H1 (cell line): ENCODE data around the gene ZNF468. TPM values are rescaled to one million over a fixed set of nuclear protein-coding genes. Genes with fewer than 3 reads are reported as not detected.
A peak's percentile ranks its signal among the peaks of the same experiment; 100 is the strongest.

Source experiments
- CTCF ChIA-PET: fragments of 300-600 bp; sonication (Branson Sonifier 250); formaldehyde crosslinking; loops from one replicate; lab custom pipeline; 2021; ENCODE audit not compliant: partially characterized antibody; lab: Charles Lee
- POLR2A ChIA-PET: fragments of 300-600 bp; sonication (Branson Sonifier 250); formaldehyde crosslinking; loops from one replicate; lab custom pipeline; 2021; ENCODE audit warnings: inconsistent platforms; ENCODE audit not compliant: partially characterized antibody; lab: Charles Lee
- DNase-seq, 2 experiments: peaks; one replicate each; pipeline versions ENCODE4 v3.0.0 to v3.0.0-alpha.2; 2010 to 2022; ENCODE audit warnings: low spot score in 2 of 2, low read depth in 1 of 2, mixed read lengths in 1 of 2
- FAIRE-seq: peaks from 2 replicates; lab custom pipeline; 2011; peaks lifted over from hg19 to GRCh38; lab: Jason Lieb, UNC
- H2AFZ ChIP-seq: 2 replicates; pipeline ENCODE4 v1.8.1; 2012; ENCODE audit warnings: low read length, inconsistent platforms
- H2AK5ac ChIP-seq: 2 replicates; pipeline ENCODE4 v1.6.1; 2013; ENCODE audit warnings: low read depth, low read length
- H2BK120ac ChIP-seq: replicated peaks from 2 replicates; pipeline ENCODE3; 2013; ENCODE audit warnings: low read depth, low read length, inconsistent platforms
- H2BK12ac ChIP-seq: 2 replicates; pipeline ENCODE4 v1.6.1; 2013; ENCODE audit warnings: low read depth, low read length
- H2BK15ac ChIP-seq: 2 replicates; pipeline ENCODE4 v1.6.1; 2013; ENCODE audit warnings: low read length
- H2BK20ac ChIP-seq: 2 replicates; pipeline ENCODE4 v1.6.1; 2013; ENCODE audit warnings: low read length
- H2BK5ac ChIP-seq: 2 replicates; pipeline ENCODE4 v1.6.1; 2013; ENCODE audit warnings: low read depth, low read length
- H3K14ac ChIP-seq: 2 replicates; pipeline ENCODE4 v1.6.1; 2013; ENCODE audit warnings: inconsistent platforms; ENCODE audit not compliant: insufficient read length
- H3K18ac ChIP-seq: 2 replicates; pipeline ENCODE4 v1.6.1; 2013; ENCODE audit warnings: low read length; ENCODE audit errors: extremely low read depth
- H3K23ac ChIP-seq: 2 replicates; pipeline ENCODE4 v1.6.1; 2013; ENCODE audit warnings: inconsistent platforms; ENCODE audit not compliant: insufficient read length
- H3K23me2 ChIP-seq: 2 replicates; pipeline ENCODE4 v1.6.1; 2013; ENCODE audit warnings: low read depth, low read length
- H3K27ac ChIP-seq: 2 replicates; pipeline ENCODE4 v1.6.1; 2011; ENCODE audit warnings: low read depth, low read length, inconsistent platforms
- H3K27me3 ChIP-seq, 4 experiments: replicated peaks in 1 of 4; 1 replicate in 1 of 4; 2 replicates in 3 of 4; pipeline versions ENCODE4 v1.6.1 to v1.8.1; 2011 to 2013; ENCODE audit warnings: low read length in 3 of 4, mild to moderate bottlenecking in 3 of 4, inconsistent platforms in 2 of 4, mixed read lengths in 2 of 4, moderate library complexity in 1 of 4; ENCODE audit not compliant: control insufficient read depth in 3 of 4, insufficient read depth in 3 of 4; ENCODE audit errors: extremely low read depth in 1 of 4
- H3K36me3 ChIP-seq, 4 experiments: 2 replicates each; pipeline versions ENCODE4 v1.6.1 to v1.8.1; 2011 to 2013; ENCODE audit warnings: mild to moderate bottlenecking in 4 of 4, low read length in 3 of 4, moderate library complexity in 2 of 4, control low read depth in 1 of 4, inconsistent platforms in 1 of 4; ENCODE audit not compliant: insufficient read depth in 4 of 4, control insufficient read depth in 2 of 4
- H3K4ac ChIP-seq: replicated peaks from 2 replicates; pipeline ENCODE3; 2013; ENCODE audit warnings: low read length, low read depth, mixed read lengths, inconsistent platforms; ENCODE audit not compliant: insufficient read length
- H3K4me1 ChIP-seq, 4 experiments: replicated peaks in 1 of 4; 1 replicate in 1 of 4; 2 replicates in 3 of 4; pipeline versions ENCODE4 v1.6.1 to v1.8.1; 2011 to 2013; ENCODE audit warnings: low read length in 3 of 4, inconsistent platforms in 2 of 4, mixed read lengths in 1 of 4; ENCODE audit not compliant: insufficient read depth in 4 of 4, control insufficient read depth in 3 of 4
- H3K4me2 ChIP-seq, 2 experiments: 2 replicates each; pipeline versions ENCODE4 v1.6.1 to v1.8.1; 2011 to 2013; ENCODE audit warnings: low read depth in 2 of 2, low read length in 2 of 2, control low read depth in 1 of 2, inconsistent platforms in 1 of 2, mild to moderate bottlenecking in 1 of 2; ENCODE audit not compliant: insufficient read depth in 1 of 2
- H3K4me3 ChIP-seq, 4 experiments: fragments of 200-600, 300-600 bp in 1 of 4; sonication (generic), shearing (Covaris generic), sonication (Bioruptor Twin) in 1 of 4; 2 replicates each; pipeline versions ENCODE4 v1.5.1 to v1.8.1; 2011 to 2016; ENCODE audit warnings: low read length in 4 of 4, low read depth in 3 of 4, control low read depth in 2 of 4, inconsistent platforms in 2 of 4, mild to moderate bottlenecking in 2 of 4, mixed read lengths in 1 of 4, moderate library complexity in 1 of 4; ENCODE audit not compliant: insufficient read depth in 2 of 4; ENCODE audit errors: extremely low read depth in 1 of 4
- H3K56ac ChIP-seq: replicated peaks from 2 replicates; pipeline ENCODE3; 2013; ENCODE audit warnings: low read depth, mild to moderate bottlenecking, mixed read lengths, low read length, inconsistent platforms; ENCODE audit not compliant: insufficient read length
- H3K79me1 ChIP-seq: 2 replicates; pipeline ENCODE4 v1.6.1; 2013; ENCODE audit warnings: low read depth, low read length, control low read depth
- H3K79me2 ChIP-seq, 2 experiments: 2 replicates each; pipeline versions ENCODE4 v1.6.1 to v1.8.1; 2012 to 2013; ENCODE audit warnings: low read length in 2 of 2, mild to moderate bottlenecking in 2 of 2, inconsistent platforms in 1 of 2; ENCODE audit not compliant: insufficient read depth in 2 of 2, control insufficient read depth in 1 of 2
- H3K9ac ChIP-seq, 4 experiments: replicated peaks in 1 of 4; 1 replicate in 1 of 4; 2 replicates in 3 of 4; pipeline versions ENCODE4 v1.6.1 to v1.8.1; 2011 to 2013; ENCODE audit warnings: low read depth in 3 of 4, low read length in 3 of 4, control low read depth in 2 of 4, mild to moderate bottlenecking in 2 of 4, moderate library complexity in 2 of 4, inconsistent platforms in 1 of 4; ENCODE audit errors: extremely low read depth in 1 of 4
- H3K9me3 ChIP-seq, 2 experiments: 2 replicates each; pipeline versions ENCODE4 v1.6.1 to v1.8.1; 2012 to 2013; ENCODE audit warnings: mild to moderate bottlenecking in 2 of 2, moderate library complexity in 2 of 2, control low read depth in 1 of 2, inconsistent platforms in 1 of 2, low read depth in 1 of 2, low read length in 1 of 2, mixed read lengths in 1 of 2; ENCODE audit not compliant: insufficient read depth in 2 of 2
- H4K20me1 ChIP-seq, 2 experiments: replicated peaks in 1 of 2; 2 replicates each; pipeline versions ENCODE3 to v1.8.1; 2011 to 2013; ENCODE audit warnings: inconsistent platforms in 2 of 2, low read length in 2 of 2, mild to moderate bottlenecking in 1 of 2; ENCODE audit not compliant: insufficient read depth in 2 of 2, control insufficient read depth in 1 of 2
- H4K5ac ChIP-seq: 2 replicates; pipeline ENCODE4 v1.6.1; 2013; ENCODE audit warnings: low read length, low read depth, mixed read lengths, inconsistent platforms; ENCODE audit not compliant: insufficient read length
- H4K8ac ChIP-seq: 2 replicates; pipeline ENCODE4 v1.8.0; 2013; ENCODE audit warnings: mild to moderate bottlenecking, moderate library complexity, low read length, inconsistent platforms; ENCODE audit not compliant: insufficient read depth; ENCODE audit errors: extremely low read depth
- H4K91ac ChIP-seq: replicated peaks from 2 replicates; pipeline ENCODE3; 2013; ENCODE audit warnings: low read length, mixed read lengths, inconsistent platforms; ENCODE audit not compliant: insufficient read length
- PHF8 ChIP-seq: fragments of 200-600 bp; sonication (generic); conservative IDR thresholded peaks from 2 replicates; pipeline ENCODE4 v1.7.1; 2012; ENCODE audit warnings: low read depth, mild to moderate bottlenecking, inconsistent platforms, low read length, moderate library complexity
- SIN3A ChIP-seq, 2 experiments: IDR thresholded peaks in 1 of 2; conservative IDR thresholded peaks in 1 of 2; 2 replicates each; pipeline ENCODE4 v1.6.1; 2011 to 2012; ENCODE audit warnings: low read length in 2 of 2, improper control_type of control experiment in 1 of 2, low read depth in 1 of 2, mild to moderate bottlenecking in 1 of 2
- ZNF274 ChIP-seq: IDR thresholded peaks from 2 replicates; pipeline ENCODE4 v1.7.0; 2012; ENCODE audit warnings: low read length, borderline replicate concordance; ENCODE audit errors: extremely low read depth
- WGBS, 2 experiments: shearing (Covaris generic) in 1 of 2; methylation state at CpG; one replicate each; pipeline versions ENCODE4 v1.1.6 to v1.1.7; 2013 to 2015; ENCODE audit warnings: low lambda C conversion rate in 2 of 2, mixed read lengths in 2 of 2, inconsistent platforms in 1 of 2, low coverage in 1 of 2, missing lambda C conversion rate in 1 of 2; ENCODE audit not compliant: insufficient replicate concordance in 2 of 2, insufficient coverage in 1 of 2, insufficient read length in 1 of 2; ENCODE audit errors: extremely low coverage in 1 of 2, missing lambda C conversion rate in 1 of 2; 5-methylcytosine and 5-hydroxymethylcytosine counted together
- polyA plus RNA-seq, 7 experiments: library from polyadenylated mRNA; depleted of rRNA in 3 of 7; stranded (reverse) in 5 of 7; unstranded in 2 of 7; fragments of >200 nt in 5 of 7; fragments of 200-250 nt in 2 of 7; gene quantifications; 1 replicate in 5 of 7; 2 replicates in 1 of 7; 4 replicates in 1 of 7; pipeline versions ENCODE4 v1.2.1 to v1.2.3, GENCODE V29; 2011 to 2013; ENCODE audit warnings: missing spikeins in 2 of 7, mixed read lengths in 2 of 7
- total RNA-seq: library from RNA; stranded (reverse); fragmentation: NEBNext Ultra II Directional; extraction: Animal tissue kit (Norgen Biotek cat#: 25700); gene quantifications from 2 replicates; pipeline ENCODE4 v1.2.1, GENCODE V29; 2021

Gene ZNF468
- total and polyA plus RNA-seq, 2 of the 8 experiments (the other 6 are each of a cell fraction or from before 2014, with no cell fraction given) = 13.5 to 26.1 TPM

DNA sequence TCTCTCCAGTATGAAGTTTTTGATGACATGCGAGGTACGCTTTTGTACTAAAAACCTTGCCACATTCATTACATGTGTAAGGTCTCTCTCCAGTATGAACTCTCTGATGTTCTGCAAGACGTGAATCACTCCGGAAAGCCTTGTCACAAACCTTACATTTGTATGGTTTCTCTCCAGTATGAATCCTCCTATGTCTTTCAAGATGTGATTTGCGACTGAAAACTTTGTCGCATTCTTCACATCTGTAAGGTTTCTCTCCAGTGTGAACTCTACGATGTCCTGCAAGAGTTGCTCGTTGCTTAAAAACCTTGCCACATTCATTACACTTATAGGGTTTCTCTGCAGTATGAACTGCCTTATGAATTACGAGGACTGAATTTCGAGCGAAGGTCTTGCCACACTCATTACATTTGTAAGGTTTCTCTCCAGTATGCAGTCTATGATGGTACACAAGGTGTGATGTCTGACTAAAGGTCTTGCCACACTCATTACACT is 23.5 kb upstream of the ZNF468 start:
- Histone ChIP-seq H4K8ac (no peak overlapping the region), H3K9me3 (peaks cover 6 to 10% of the 10 kb centered on the region in 2 experiments; a peak in 1 of 4 replicates), H3K79me2 (no peaks in the 10 kb centered on the region), H3K9ac (no peak overlapping the region), H3K79me1 (no peaks in the 10 kb centered on the region), H2AFZ (no peak overlapping the region), H3K27me3 (no peaks in the 10 kb centered on the region), H3K18ac (no peak overlapping the region), H3K4me2 (no peak overlapping the region), H2AK5ac (no peak overlapping the region), H3K4ac (no peak overlapping the region), H3K27ac (no peak overlapping the region), H4K20me1 (no peaks in the 10 kb centered on the region), H2BK20ac (no peak overlapping the region), H2BK120ac (no peak overlapping the region), H3K56ac (no peak overlapping the region), H2BK15ac (no peak overlapping the region), H3K4me1 (no peaks in the 10 kb centered on the region), H4K91ac (no peak overlapping the region), H3K36me3 (peaks cover 11 to 66% (median 47%) of the 10 kb centered on the region in 4 experiments), H4K5ac (no peak overlapping the region), H2BK5ac (no peak overlapping the region), H2BK12ac (no peak overlapping the region), H3K23ac (no peak overlapping the region), H3K14ac (no peak overlapping the region), H3K23me2 (no peaks in the 10 kb centered on the region), H3K4me3 (no peak overlapping the region)
- ChIA-PET CTCF (no interaction called here), POLR2A (no interaction called here)
- FAIRE-seq (no peak), DNase-seq (no peak)
- 90% methylated on average over 11 of the region's 11 CpGs; no CpG with 5 or more reads in 1 of the 2 experiments for whole genome bisulfite sequencing, 2 experiments
- TF ChIP-seq SIN3A (conservative IDR thresholded peaks at IDR 0.05 in 1 of 2, IDR thresholded peaks at IDR 0.05 in 1 of 2; ENCODE audit: low read depth in 1 of 2, low read length in 2 of 2) = no peak
- peak; percentile 43; the same call in 1 of the 2 replicates for TF ChIP-seq ZNF274
- no peak for TF ChIP-seq PHF8
